ENCODE measurements around the gene DDN. TPM values are rescaled to one million over a fixed set of nuclear protein-coding genes. Genes with fewer than 3 reads are reported as not detected.

The DDN gene
- polyA plus RNA-seq, 1 donor (not counting 4 experiments of a cell fraction or from before 2014, with no cell fraction given), result 0.10 TPM

- no peak overlapping the region for H3K27ac ChIP-seq (ENCODE audit: control insufficient read depth, insufficient read depth, low read length)
- H3K79me2 ChIP-seq (ENCODE audit: control insufficient read depth, insufficient read depth, low read length), result no peaks in the 10 kb centered on the region
- H3K27me3 ChIP-seq (ENCODE audit: control insufficient read depth, extremely low read depth, insufficient read depth, low read length), result peaks cover 24% of the 10 kb centered on the region
- no peak overlapping the region for H2AFZ ChIP-seq (ENCODE audit: control insufficient read depth, low read length)
- no peaks in the 10 kb centered on the region for H3K9me3 ChIP-seq (ENCODE audit: control insufficient read depth, low read depth, low read length)
- H3K36me3 ChIP-seq (ENCODE audit: control insufficient read depth in 2 of 2, extremely low read depth in 1 of 2, insufficient read depth in 2 of 2, low read length in 2 of 2), result peaks cover 10 to 13% of the 10 kb centered on the region in 2 experiments
- no peak overlapping the region for H3K4me3 ChIP-seq (ENCODE audit: control insufficient read depth in 2 of 3, extremely low read depth in 1 of 3, insufficient read depth in 2 of 3, low read depth in 1 of 3, low read length in 3 of 3)
- H4K20me1 ChIP-seq (ENCODE audit: control insufficient read depth, extremely low read depth, insufficient read depth, low read length), result no peaks in the 10 kb centered on the region
- H3K9me1 ChIP-seq (ENCODE audit: control insufficient read depth, extremely low read depth, insufficient read depth, low read length), result no peaks in the 10 kb centered on the region
- TF ChIP-seq CTCF (optimal IDR thresholded peaks at IDR 0.05 in 1 of 3, IDR thresholded peaks at IDR 0.05 in 1 of 3, conservative IDR thresholded peaks at IDR 0.05 in 1 of 3; ENCODE audit: extremely low read depth in 1 of 3, insufficient read depth in 2 of 3, low read length in 3 of 3), result peak; percentile 35 to 61 (median 40)
- peak; percentile 63 for TF ChIP-seq EZH2 (IDR thresholded peaks at IDR 0.05; ENCODE audit: low read length)
- peak overlapping the region; percentile 13 for H3K4me2 ChIP-seq (ENCODE audit: control insufficient read depth, extremely low read depth, insufficient read depth, low read depth, low read length)
- H3K9ac ChIP-seq (ENCODE audit: control insufficient read depth, extremely low read depth, insufficient read depth, low read length), result no peak overlapping the region
- FAIRE-seq, result no peak
- dilution Hi-C loops (cut with MboI; ENCODE audit: extremely low pct_ligation_motif_present, low sequenced_read_pairs), result no loop called here
- no peak for DNase-seq (ENCODE audit: low read depth, low spot score)
- H3K4me1 ChIP-seq (ENCODE audit: control insufficient read depth, extremely low read depth, insufficient read depth, low read length), result peaks cover 14% of the 10 kb centered on the region
Measured at GRCh38 chr12:48996794-48997718, 2.1 kb downstream of the DDN start.

GRCh38 chr12:48995086-48995879, 3.9 kb downstream of the DDN start:
- dilution Hi-C loops (cut with MboI; ENCODE audit: extremely low pct_ligation_motif_present, low sequenced_read_pairs), result no loop called here
- Histone ChIP-seq H3K4me3 (ENCODE audit: control insufficient read depth in 2 of 3, extremely low read depth in 1 of 3, insufficient read depth in 2 of 3, low read depth in 1 of 3, low read length in 3 of 3) (peak overlapping the region in 1 of 3 experiments; percentile 9), H4K20me1 (ENCODE audit: control insufficient read depth, extremely low read depth, insufficient read depth, low read length) (no peaks in the 10 kb centered on the region), H3K27me3 (ENCODE audit: control insufficient read depth, extremely low read depth, insufficient read depth, low read length) (peaks cover 24% of the 10 kb centered on the region), H3K27ac (ENCODE audit: control insufficient read depth, insufficient read depth, low read length) (no peak overlapping the region), H3K4me1 (ENCODE audit: control insufficient read depth, extremely low read depth, insufficient read depth, low read length) (peaks cover 14% of the 10 kb centered on the region), H3K79me2 (ENCODE audit: control insufficient read depth, insufficient read depth, low read length) (no peaks in the 10 kb centered on the region), H2AFZ (ENCODE audit: control insufficient read depth, low read length) (no peak overlapping the region), H3K9me3 (ENCODE audit: control insufficient read depth, low read depth, low read length) (no peaks in the 10 kb centered on the region), H3K36me3 (ENCODE audit: control insufficient read depth in 2 of 2, extremely low read depth in 1 of 2, insufficient read depth in 2 of 2, low read length in 2 of 2) (peaks cover 3% of the 10 kb centered on the region in 2 experiments), H3K9me1 (ENCODE audit: control insufficient read depth, extremely low read depth, insufficient read depth, low read length) (no peaks in the 10 kb centered on the region), H3K9ac (ENCODE audit: control insufficient read depth, extremely low read depth, insufficient read depth, low read length) (no peak overlapping the region), H3K4me2 (ENCODE audit: control insufficient read depth, extremely low read depth, insufficient read depth, low read depth, low read length) (peak overlapping the region; percentile 64)
- TF ChIP-seq CTCF (optimal IDR thresholded peaks at IDR 0.05 in 1 of 3, IDR thresholded peaks at IDR 0.05 in 1 of 3, conservative IDR thresholded peaks at IDR 0.05 in 1 of 3; ENCODE audit: extremely low read depth in 1 of 3, insufficient read depth in 2 of 3, low read length in 3 of 3) (peak; percentile 76 to 89 (median 87)), EZH2 (IDR thresholded peaks at IDR 0.05; ENCODE audit: low read length) (no peak)
- DNase-seq (ENCODE audit: low read depth, low spot score) (no peak), FAIRE-seq (peak; percentile 39)

All from keratinocyte (primary cell).